Hepatic stellate cell (primary cell): ENCODE measurements around the gene SPATA7.
A peak's percentile ranks its signal among the peaks of the same experiment; 100 is the strongest.

Source experiments
- DNase-seq: peaks from one replicate; pipeline ENCODE4 v3.0.0; 2011; ENCODE audit warnings: low spot score

SPATA7 gene

DNA sequence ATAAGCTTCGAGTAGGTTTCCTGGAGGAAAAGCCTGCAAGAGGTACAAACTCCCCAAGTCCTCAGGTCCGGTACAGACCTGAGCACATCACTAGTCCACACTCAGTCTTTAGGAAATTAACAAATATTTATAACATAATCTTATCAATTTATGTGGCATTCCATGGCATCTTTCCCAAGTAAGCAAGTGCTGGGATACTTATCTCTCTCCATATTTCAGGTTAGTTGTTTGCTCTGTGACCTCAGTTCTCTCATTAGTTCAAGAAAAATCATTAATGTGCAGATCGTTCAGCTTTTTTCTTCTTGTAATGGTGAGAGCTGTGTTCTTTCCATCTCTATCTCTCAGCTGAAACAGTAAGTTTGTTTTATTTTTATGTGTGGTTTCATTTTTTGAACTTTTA is 34.7 kb downstream of the SPATA7 start:
- DNase-seq: no peak

DNA sequence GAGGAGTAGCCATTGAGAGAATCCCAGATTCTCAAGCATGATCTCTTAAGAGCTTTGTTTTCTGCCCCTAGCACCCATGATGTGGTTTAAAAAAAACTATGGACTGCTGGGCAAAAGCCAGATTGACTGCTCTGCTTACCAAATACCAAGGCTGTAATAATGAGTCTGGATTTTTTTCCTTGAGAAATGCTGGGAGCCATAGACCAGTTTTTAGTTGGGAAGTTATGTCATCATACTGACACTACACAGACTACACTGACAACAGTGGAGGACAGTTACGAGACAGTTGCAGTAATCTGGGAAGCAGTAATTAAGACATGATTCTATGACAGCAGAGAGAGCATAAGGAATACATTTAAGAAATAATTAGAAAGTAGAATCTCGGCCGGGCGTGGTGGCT is 35.8 kb downstream of the SPATA7 start:
- DNase-seq: no peak

DNA sequence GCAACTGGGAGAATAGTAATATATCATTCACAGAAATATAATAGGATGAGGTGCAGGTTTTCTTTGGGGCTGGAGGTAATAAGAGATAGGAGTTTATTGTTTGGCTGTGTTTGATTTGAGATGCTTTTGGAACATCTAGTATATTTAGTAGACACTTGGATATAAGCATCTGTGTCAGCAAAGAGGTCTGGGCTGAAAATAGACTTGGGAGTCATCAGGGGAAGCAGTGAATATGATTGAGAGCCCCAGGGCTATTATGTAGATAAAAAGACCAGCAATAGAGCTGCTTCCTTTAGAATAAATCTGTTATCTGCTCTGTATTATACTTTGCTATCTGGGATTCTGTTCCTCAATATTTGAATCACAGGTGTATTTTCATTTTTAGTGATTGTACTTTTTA is 36.6 kb downstream of the SPATA7 start:
- no peak for DNase-seq

DNA sequence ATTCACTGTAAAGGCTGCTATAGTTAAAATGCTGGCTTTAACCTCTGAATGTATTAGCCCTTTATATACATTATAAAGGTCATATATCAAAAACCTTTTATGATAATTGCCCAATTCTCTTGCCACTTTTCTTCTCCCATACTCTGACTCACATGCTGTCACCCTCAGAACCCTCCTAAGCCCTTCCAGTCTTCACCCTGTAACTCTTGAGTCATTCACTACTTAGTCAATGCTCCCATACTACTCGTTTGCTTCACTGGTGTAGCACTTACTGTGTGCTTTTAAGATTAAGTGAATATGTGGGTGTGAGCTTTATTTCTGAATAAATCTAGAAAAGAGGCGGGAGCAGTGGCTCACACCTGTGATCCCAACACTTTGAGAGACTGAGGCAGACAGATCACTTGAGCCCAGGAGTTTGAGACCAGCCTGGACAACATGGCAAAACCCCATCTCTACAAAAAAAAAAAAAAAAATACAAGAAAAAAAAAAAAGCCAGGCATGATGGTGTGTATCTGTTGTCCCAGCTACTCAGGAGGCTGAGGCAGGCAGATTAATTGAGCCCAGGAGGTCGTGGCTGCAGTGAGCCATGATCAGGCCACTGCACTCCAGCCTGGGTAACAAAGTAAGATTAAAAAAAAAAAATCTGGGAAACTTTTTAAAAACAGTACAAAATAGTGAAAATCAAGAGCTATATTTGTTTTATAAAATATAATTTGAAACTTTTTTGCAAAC is 37.6 kb downstream of the SPATA7 start:
- DNase-seq: peak; percentile 12

DNA sequence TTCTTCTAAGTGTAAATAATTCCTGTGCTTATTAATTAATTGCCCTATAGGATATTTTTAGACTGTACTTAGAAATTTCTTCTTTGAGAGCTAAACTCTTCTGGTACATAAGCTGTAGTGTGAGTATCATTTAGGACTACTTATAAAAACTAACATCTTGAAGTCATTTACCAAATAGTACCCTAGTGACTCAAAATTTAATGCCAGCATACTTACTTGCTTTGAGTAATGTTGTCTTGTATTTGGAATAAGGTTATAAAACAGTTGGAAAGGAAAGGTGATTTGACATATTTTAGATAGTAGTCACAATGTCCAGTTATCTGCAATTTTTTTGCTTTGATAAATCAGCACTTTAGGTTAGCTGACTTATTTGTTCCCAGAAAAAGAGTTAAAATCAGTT is 39.1 kb downstream of the SPATA7 start:
- no peak for DNase-seq

DNA sequence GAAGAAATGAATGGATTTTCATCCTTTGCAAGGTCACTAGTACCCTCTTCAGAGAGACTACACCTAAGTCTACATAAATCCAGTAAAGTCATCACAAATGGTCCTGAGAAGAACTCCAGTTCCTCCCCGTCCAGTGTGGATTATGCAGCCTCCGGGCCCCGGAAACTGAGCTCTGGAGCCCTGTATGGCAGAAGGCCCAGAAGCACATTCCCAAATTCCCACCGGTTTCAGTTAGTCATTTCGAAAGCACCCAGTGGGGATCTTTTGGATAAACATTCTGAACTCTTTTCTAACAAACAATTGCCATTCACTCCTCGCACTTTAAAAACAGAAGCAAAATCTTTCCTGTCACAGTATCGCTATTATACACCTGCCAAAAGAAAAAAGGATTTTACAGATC is 40.8 kb downstream of the SPATA7 start:
- DNase-seq: peak; percentile 6

DNA sequence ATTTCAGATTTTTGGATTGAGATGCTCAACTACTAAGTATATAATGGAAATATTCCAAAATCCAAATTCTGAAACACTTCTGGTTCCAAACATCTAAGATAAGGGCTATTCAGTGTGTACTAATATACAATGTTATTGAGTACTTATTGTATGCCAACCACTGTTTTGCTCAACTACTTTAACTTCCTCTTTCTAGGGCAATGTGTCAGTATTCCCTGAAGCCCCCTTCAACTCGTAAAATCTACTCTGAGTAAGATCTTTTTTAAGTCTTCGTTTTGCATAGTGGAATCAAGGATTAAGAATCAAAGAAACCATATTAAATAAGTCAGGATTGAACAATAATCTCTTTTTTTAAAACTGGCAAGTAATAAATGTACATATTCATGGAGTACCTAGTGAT is 45.5 kb downstream of the SPATA7 start:
- no peak for DNase-seq

DNA sequence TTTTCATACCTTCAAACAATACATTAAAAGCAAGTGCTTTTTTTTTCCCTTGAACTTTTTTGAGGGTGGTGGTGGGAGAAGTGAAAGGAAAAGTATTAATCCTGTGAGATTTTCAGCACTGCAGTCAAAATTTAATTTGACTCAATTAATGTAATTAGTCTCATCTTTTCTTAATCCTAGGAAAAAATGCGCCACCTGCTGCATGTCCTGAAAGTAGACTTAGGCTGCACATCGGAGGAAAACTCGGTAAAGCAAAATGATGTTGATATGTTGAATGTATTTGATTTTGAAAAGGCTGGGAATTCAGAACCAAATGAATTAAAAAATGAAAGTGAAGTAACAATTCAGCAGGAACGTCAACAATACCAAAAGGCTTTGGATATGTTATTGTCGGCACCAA is 52.2 kb downstream of the SPATA7 start:
- DNase-seq: no peak

DNA sequence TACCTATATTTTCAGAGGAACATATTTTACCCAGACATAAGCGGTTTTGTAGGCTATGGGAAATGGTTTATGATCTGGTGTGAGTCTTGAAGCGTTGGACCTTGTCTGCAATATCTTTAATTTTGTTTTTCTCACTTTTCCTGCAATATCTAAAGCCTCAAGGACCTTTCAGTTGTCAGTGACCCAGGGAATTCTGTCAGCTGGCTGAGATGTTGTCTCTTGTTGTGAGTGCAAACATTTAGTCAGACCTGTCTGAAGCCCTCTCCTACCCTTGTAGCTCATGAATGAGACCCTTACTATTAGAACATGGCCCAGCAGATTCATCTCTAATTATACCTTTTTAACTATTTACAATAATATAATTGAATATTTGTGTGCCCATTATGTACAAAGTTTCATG is 53.6 kb downstream of the SPATA7 start:
- no peak for DNase-seq

DNA sequence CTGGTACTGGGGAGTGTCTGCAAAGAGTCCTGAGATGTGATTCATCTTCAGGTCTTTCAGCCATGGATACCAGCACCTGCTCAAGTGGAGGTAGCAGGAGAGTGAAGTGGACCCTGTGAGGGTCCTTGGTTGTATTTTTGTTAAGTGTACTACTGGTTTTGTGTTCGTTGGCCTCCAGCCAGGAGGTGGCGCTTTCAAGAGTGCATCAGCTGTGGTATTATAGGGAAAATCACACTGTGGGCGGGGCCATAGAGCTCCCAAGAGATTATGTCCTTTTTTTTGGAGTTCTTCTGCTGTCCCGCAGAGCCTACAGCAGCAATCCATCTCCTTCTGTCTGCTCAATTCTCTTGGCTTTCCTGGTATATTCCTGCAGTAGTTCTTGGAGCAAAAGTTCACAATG is 66.8 kb downstream of the SPATA7 start:
- DNase-seq: no peak

DNA sequence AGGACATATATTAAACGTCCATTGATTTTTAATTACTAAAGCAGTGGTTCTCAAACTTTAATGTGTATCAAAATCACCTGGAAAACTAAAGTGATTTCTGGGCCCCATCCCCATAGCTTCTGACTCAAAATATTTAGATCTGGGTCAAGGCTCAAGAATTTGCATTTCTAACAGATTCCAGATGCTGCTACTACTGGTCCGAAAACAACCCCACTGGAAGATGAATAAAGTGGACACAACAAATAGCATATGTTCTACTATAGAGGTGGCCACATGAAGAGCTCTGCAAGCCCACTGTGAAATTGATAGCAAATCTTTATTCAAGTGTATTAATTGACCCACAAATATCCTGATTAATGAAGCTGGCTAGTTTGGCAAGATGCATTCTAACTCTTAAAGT is 69.4 kb downstream of the SPATA7 start:
- DNase-seq: no peak

DNA sequence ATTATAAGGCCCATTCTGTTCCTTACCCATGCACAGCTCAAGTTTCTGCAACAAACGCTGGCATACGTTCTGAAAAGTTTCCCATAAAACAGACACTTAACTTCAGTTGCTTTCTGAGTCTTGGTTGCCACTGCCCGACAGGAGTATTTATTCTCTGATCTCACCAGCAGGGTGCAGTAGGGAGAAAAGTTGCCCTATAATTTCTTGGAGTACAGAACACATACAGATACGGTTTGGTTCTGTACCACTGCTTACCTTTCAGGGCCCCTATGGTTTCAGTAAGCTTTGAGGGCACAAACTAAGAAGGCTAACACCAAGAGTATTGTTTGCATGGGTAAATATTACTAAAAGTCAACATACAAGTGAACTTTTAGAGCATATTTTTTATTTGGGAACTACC is 77.9 kb downstream of the SPATA7 start:
- no peak for DNase-seq

DNA sequence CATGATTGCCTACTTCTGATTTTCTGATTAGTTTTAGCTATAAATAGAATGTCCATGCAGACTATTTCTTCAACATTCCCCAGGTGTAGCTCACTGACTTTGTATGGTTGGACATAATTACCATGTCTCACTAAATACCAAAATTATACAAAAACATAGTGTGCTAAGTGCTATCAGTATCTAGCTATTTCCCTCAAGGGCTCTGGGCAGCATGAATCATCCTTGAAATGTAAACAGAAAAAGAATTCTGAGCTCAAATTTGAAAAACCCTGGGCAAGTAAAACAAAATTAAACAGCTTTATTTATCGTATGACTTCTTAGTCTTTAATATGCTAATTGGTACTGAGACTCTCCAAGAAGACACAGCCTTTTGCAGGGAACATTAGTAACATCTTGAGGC is 82.9 kb downstream of the SPATA7 start:
- DNase-seq: peak; percentile 52

DNA sequence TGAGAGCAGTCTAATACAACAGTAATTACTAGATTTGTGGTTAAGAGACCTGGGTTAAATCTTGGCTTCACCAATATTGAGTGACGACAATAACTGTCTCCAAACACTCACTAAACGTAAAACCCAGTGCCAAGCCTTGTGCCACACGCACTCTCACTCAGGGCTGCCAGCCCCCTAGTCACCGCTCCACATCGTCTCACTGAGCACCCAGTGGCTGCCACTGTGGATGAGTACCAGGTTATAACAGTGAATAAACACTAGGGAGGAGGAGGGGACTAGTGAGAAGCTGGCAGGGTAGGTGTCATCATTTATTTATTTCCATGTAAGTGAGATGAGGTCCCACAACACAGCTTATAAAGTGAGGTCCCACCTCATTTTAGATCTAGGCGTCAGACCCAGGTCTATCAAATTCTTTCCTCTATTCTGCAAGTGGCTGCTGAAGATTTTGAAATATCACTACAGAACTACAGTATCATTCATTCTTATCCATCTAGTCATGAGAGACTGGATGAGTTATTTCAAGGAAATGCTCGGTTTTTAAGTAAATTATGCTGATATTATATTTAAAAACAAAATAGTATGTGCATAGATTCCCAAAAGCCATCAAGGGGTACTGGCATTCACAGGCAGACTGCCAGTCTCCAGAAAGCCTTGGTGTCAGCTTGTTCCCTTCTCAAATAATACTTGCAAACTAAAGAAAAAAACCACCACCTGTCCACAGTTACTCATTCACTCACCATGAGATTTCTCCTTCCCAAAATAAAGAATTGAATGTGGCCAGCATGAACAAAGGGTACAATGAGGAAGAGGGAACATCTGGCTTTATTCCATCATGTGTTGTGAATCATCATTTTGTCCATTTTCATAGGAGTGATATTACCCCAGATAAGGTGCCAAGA is 85.3 kb downstream of the SPATA7 start:
- no peak for DNase-seq

DNA sequence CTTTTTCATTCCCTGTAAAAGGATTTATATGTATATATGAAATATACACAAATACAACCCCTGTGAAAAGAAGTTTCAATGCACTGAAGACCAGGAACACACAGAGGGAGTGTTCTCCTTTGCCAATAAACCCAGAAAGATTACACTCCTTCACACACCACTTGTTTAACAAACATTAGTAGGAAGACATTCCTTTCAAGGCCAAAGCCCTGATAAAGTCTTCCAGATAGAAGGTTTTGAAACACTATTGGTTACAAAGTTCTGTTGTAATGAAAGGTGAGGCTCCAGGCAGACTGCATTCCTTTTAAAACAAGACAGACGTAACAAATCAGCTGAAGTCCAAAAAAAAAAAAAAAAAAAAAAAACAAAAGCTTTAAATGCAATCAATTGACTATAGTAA is 88.3 kb downstream of the SPATA7 start:
- DNase-seq: no peak

DNA sequence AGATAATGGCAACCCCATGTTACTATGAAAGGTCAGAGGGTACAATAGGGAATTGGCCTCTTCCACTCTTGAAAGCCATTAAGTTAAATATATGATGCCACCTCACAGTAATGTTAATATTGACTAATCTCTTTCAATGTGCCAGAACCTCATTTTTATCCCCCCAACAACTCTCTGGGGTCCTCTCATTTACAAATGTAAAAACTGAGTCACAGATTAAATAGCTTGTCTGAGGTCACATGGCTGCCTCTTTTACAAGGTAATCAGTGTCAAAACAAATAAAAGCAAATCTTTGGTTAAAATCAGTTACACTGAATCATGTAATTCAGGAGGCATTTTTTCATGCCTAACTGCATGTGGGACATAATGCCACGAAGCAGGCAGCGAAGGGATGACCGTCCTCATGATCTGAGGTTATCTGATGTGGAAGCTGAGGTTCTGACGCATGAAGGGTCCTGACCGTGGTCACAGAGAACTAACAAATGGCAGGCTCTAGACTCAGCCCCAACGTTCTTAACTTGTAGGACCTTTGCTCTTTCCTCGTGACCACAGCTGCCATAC is 90.8 kb downstream of the SPATA7 start:
- DNase-seq: no peak

DNA sequence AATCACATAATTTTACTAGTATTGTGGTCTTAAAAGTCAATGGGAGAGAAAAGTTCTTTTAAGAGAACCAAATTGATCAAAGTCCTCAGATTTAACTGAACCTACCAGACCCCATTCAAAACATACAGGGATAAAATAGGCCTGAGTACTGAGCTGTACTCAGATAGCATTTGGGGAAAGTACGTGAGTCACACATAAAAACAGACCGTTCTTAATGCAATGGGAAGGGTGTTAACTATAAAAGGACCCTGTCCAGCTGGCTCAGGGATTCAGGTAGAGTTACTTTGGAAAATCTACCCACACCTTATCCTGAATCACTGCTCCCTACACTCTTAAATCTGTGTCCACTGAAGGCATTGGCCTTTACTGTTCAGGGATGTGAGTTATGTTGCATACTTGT is 91.4 kb downstream of the SPATA7 start:
- DNase-seq: no peak

DNA sequence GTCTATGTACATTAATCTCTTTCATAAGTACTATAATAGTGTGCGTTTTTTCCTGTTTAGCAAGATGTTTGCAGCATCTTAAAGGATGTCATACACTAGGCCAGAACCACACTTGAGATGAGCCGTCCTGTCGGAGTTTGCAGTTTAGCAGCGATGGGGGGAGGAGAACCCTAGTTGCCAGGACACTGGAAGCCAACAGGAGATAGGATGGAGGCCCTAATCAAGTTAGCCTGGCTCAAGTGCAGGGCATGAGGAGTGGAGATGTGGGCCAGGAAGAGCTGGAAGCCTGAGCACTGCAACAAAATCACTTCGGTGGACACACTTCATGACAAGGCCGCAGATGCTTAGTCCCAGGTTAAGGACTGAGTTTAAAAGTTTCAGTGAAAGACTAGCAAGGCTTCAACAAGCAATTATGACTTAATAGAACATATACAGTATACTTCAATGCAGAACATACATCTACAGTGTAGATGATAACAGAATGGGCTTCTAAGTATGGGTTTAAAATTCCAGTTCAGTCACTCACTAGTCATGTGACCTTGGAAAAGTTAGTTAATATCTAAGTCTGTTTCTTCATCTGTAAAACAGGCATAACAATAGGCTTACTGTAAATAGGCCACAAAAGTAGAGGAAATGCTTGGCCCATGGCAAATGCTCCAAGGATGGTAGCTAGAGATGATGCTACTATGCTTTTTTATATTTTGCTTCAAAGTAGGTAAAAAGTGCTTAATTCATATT is 92.2 kb downstream of the SPATA7 start:
- no peak for DNase-seq

DNA sequence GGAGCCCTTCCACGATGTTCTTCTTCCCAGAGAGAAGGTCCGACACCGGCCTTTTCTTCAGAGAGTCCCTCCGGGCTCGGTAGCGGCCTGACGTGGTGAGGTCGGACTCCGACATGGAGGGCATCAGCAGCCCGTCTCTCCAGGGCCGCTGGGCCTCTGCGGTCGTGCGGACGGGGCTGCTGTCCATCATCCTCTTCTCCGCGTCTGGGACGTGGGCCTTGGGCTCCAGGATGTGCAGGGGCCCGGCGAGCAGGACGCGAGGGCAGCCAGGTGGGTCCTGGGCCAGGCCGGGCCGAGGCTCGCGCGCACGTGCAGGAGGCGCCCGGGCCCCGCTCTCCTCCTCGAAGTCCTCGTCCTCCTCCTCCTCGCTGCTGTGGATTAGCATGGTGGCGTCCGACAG is 93.5 kb downstream of the SPATA7 start:
- DNase-seq: no peak

DNA sequence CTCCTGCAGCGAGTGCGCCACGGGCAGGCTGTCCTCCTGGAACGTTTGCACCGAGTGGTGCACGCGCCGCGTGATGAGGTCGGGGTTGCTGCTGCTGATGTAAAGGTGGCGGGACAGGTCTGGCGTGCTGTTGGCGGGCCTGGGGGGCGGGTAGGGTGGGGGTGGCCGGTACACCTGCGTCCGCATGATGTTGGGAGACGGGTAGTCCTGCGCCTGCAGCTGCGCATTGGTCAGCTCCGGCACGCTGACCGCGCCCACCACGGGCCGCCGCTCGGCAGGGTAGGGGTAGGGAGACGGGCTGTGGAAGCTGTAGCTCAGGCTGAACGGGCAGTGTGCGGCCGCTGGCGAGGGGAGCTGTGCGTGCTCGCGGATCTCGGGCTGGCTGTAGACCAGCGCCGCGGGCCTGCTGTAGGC is 94.1 kb downstream of the SPATA7 start:
- no peak for DNase-seq

DNA sequence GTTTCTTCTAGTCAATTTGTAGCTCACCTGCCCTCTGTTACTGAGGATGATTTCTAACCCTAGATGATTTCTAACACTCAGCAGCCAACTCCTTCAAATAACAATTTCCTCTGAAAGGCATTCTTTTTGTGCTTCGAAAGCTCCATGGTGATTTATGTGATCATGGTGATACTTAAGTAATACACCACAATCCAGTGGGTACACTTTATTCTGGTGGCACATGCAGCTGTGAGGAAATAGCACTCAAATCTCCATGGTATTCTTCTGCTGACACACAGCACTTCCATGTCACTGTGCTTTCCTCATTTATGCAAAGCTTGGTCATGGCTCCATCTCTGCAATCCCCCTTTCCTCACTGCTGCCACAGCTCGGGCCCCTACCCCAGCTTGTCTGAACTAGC is 95.6 kb downstream of the SPATA7 start:
- no peak for DNase-seq

DNA sequence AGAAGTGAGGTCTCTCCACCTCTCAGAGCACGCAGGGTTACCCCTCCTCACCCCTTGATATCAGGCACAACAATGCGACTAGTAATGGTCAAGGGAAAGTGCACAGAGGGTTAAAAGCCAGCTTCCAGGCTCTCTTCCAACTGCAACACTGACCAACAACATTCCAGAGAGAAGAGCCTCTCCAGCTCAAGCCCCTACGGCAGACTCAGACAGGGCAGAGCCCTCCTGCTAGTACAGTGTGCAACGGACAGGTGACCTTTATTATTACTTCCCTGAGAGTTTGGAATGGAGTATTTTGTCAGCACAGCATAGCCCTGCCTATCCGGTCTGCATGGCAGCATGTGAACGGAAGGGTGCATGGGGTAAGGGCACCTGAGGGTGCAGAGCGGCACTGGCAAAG is 96.3 kb downstream of the SPATA7 start:
- no peak for DNase-seq

DNA sequence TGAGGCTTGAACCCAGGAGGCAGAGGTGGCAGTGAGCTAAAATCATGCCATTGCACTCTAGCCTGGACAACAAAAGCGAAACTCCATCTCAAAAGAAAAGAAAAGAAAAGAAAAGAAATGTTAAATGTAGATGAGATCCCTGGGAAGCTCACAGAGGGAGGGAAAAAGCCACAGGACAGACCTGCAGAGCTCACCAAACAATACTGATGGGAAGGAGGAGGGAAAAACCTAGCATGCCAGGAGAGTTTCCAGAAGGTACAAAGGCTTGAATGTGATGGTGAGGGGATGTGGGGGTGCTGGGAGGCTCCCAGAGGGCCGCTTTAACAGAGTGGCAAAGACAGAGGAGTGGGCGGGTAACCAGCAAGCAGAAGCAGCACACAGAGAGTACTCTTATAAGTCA is 97.1 kb downstream of the SPATA7 start:
- no peak for DNase-seq
